Stimulated activated CD8-positive, alpha-beta memory T cell treated with anti-CD3 and anti-CD28 coated beads, Interleukin-7, amount 100 ng/mL, for 24 hours (primary cell): ENCODE results near the gene MRAP2.

Experiments
- DNase-seq: peaks from one replicate; pipeline ENCODE4 v3.0.0-alpha.2; 2020; ENCODE audit warnings: low read depth

MRAP2 gene

DNA sequence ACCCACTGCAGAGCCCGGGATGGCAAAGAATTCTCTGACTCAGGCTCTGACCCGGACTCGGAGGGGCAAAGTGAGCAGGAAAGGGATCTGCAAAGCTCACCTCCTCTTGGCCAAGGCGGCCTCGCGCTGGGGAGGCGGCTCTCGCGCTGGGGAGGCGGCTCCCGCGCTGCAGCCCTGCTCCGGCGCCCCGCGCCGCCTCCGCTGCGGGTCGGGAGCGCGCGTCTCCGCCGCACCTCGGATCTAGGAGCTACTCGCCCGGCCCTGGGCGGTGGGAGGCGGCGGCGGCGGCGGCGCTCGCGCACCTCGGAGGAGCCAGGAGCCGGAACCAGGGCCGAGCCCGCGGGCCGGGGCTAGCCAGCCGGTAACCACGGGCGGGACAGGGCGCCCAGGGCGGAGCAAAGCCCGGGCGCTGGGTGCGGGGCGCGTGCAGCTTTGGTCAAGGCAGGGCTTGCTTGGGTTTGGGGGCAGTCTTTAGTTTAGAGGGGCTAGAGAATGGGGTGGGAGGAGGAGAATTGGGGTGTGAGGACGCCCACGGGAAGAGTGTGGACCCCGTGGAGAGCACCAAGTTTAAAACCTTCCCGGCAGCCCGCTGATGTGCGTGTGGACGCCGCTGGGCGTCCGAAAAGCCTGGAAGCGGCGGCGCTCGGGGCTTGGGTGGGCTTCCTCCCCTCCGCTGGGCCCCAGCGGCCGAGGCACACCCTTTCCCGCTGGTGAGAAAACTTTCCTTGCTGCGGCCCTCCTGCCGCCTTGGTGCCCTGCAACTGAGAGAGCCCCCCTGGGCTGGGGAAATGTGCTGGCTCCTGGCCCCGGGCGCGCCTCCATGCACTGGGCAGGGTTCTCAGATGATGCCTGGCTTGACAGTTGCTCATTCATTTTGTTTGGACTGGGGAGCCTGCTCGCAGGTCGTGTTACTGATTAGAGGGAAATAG, at the start of gene MRAP2:
TSS of gene MRAP2 (plus strand) at position 250 of the 929 bp plus-strand sequence. CDS start 21,547 bp downstream, outside the sequence.
- no peak for DNase-seq

GRCh38 chr6:83984411-83984810, 49.2 kb upstream of the MRAP2 start:
- no peak for DNase-seq

DNA sequence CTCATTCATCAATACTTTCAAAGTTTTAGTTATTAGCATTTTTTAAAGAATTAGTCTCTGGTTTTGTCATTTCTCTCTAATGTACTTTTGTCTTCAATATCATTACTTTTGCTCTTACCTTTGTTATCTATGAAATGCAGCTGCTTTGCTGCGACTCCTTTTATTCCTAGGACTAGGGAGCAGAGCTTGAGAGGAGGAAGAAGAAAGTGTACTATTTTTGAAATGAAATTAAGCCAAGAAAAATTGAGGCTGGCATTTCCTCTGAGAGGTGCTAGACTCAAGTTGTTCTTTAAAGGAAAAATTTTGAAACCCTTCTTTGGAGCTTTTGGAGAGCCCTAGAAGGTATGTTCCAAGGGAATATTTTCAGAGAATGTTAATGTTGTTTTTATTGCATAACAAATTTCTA, 48.3 kb upstream of the MRAP2 start:
- DNase-seq: no peak

DNA sequence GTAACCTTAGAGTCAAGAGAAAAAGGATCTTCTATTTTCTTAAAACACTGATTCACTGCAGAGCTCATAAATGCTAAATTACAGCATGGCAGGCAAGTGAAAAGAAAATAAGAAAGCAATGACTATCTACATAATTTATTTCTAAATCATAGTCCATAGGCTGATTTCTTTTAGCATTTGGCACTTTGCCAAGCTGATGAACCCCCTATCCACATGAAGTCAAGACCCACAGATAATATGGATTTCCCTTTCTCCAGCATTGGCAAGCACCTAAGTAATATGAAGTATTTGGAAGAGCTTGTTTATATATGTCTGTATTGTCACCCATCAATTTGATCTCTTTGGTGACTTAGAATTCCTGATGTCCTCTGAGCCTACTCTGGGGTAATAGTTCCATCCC, 47.9 kb upstream of the MRAP2 start:
- no peak for DNase-seq

DNA sequence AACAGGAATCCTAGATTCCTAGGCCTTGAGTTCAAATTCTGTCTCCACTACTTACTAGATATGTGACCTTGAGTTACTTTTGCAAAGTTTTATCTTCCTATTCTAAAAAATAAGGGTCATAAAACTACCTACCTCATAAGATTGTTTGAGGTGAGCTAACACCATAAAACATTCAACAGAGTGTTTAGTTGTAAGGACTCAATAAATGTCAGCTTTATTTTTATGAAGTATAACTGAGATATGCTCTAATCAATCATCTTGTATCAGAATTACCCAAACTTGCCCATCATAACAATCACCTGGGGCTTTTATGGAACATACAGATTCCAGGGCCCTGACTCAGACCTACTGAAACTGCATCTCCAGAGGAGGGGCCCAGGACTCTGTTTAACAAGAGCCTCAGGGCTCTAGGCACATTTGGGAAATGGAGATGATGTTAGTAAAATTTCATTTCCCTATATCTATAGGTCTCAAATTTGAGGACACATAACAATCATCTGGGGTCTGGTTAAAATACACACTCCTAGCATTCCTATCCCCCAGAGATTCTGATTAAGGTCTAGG, 35.5 kb upstream of the MRAP2 start:
- DNase-seq: no peak

DNA sequence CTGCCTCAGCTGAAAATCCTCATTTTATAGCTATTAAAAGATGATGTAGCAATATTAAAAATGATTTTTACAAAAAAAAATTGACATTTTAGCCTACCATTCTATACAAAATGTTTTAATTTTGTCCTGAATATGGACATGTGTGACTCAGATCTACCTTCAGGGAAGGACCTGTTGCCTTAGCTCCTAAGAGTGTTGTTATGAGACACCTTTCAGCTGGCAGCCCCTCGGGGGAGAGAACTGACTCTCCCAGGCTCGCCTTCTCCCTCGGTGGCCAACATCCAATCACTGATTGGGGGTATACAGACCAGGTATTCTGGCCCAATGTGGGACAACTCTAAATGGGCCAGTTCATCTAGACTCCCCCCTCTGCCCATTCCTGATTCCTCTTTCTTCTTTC, 32.5 kb upstream of the MRAP2 start:
- no peak for DNase-seq

DNA sequence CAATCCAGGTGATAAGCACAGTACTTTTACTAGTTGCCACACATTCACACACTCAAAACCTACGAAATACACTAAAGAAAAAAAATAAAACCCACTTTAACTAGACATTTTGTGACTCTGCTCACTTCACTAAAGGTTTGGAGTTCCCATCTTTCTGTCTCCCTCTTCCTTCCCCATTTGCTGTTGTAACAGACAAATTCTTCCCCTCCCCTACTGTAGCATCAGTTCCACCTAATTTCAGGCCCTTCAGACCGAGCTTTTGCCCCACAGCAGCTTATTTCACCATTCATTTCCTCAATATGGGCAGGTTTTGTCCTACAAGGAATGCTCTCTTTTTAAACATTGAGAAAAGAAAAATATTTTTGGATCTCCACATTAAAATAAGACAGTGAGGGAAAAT, 31.3 kb upstream of the MRAP2 start:
- DNase-seq: no peak

DNA sequence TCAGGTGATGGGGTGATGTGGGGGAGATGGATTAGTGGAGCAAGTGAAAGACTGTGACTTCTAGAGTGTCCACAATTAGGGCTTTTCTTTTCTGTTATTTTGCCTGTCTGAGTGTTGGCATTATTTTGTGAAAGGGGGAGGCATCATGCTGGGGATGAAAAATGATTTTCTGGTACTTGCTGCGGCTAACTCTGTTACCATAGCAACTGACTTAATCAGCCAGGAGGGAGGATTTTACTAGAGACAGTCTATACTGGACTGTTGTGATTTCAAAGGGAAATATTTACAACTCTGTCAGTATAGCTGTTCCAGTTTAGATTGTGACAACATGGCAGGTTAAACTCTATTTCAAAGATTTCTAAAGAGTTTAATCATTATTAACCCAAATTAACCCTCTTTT, 30.4 kb upstream of the MRAP2 start:
- no peak for DNase-seq

- no peak for DNase-seq
These were observed 29.9 kb upstream of the MRAP2 start for GRCh38 chr6:84003654-84004053.

DNA sequence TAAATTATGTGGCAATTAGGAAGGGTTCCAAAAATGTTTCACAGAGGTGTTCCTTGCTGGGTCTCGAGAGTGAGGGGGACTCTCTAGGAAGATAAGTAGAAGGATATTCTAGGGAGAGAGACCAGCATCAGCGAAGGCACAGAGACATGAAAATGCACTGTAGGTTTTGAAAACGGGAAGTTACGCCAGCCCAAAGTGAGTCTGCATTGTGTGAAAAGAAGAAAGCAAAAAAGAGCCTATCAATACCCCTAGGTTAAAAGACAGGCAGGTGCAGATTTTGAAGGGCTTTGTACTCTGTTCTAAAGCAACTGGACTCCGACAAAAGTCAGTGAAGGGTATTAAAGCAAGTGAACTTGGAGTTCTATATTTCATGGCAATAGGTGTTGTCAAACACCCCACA, 25.7 kb upstream of the MRAP2 start:
- no peak for DNase-seq

GRCh38 chr6:84013354-84013753, 20.2 kb upstream of the MRAP2 start:
- DNase-seq: no peak

DNA sequence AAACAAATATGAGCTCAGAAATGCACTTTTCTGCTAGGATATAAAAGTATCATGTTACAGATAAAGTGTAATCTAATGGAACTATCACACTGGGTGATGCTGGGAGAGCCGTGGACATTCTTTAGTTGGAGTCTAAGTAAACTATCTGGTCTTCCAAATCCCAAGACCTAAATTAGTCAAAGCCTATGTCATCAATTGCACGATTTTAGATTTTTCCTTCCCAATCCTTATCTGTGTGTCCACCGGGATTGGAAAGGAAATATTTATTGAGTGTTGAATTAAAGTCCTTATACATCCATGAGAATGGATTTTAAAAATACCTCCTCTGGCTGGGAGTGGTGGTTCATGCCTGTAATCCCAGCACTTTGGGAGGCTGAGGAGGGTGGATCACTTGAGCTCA, 19.6 kb upstream of the MRAP2 start:
- no peak for DNase-seq

- no peak for DNase-seq
These were observed 17.5 kb upstream of the MRAP2 start for GRCh38 chr6:84016029-84016428.

DNA sequence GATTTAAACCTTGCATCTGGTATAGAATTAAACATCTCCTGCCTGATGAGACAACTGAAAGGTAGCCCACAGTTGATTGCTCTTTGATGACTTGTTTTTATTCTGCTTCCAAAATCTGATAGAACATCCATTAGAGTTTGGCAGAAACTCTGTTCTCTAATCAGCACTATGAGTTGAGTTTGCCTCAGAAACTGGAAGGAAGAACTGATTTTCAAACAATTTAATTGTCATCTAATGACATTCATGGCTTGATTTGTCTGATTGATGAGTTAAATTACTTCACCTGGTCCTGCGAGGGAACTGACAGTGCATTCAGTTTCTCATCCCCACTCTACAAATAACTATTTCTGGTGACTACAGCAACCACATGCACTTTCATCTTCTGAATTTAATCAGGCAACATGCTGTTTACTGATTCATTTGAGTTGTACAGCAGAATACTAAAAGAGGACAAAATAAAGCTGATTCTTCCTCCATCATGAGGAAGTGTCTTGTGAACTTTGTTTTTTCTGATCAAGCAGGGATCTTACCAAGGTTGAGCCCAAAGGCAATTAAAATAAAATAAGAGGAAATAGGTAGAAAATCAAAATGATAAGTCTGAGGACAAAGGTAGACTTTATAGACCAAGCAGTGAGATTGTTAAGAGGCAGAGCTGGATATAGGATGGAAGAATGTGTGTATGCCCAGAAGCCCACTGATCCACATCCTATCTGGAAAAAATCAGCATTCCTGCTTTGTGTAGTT, 15.7 kb upstream of the MRAP2 start:
- no peak for DNase-seq

DNA sequence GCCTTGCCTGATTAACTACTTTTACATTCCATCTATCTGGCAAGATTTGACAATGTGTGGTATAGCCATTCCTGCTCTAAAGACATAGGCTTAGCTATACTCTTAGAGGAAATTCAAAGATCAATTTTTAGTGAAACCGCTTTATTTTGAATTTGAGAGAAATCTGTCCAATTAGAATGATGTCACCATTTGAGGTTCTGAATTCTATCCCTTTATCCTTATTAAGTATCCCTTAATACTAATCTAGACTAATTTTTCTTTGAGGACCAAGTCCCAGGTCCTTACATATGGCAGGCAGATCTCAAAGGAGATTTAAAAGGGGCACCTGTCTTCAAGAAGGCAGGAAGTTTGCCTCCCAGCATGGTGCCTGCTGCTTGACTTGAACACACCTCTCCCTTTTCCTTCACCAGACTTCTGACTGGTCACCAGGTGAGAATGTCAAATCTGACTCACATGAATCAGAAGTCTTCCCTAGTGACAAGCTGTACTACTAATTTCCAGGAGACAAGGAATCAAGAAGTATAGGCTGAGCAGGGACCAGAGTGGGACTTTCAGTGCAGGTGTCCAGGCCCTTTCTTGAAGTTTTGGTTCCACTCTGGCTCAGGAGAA, 15.0 kb upstream of the MRAP2 start:
- no peak for DNase-seq

- DNase-seq: no peak
These were observed 14.3 kb upstream of the MRAP2 start for GRCh38 chr6:84019141-84019841.

- no peak for DNase-seq
These were observed 13.7 kb upstream of the MRAP2 start for GRCh38 chr6:84019842-84020211.

DNA sequence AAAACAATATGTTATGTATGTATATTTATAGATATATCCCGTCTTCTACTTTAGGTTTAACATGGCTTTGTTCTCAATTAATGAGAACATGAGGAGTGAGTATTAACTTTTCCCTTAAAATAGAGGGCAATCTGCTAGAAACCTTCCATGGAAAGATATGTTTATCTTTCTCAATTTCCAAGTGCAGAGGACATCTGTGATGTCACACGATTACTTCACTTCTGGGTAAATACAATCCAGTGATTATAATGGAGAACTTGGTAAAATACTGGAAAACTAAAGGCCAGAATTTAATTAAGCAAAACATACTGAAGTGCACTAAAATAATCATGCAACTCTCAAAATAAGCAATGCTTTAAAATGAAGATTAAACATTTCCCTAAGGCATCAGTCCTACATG, 11.9 kb upstream of the MRAP2 start:
- no peak for DNase-seq

- no peak for DNase-seq
These were observed 6.8 kb upstream of the MRAP2 start for GRCh38 chr6:84026721-84027164.

DNA sequence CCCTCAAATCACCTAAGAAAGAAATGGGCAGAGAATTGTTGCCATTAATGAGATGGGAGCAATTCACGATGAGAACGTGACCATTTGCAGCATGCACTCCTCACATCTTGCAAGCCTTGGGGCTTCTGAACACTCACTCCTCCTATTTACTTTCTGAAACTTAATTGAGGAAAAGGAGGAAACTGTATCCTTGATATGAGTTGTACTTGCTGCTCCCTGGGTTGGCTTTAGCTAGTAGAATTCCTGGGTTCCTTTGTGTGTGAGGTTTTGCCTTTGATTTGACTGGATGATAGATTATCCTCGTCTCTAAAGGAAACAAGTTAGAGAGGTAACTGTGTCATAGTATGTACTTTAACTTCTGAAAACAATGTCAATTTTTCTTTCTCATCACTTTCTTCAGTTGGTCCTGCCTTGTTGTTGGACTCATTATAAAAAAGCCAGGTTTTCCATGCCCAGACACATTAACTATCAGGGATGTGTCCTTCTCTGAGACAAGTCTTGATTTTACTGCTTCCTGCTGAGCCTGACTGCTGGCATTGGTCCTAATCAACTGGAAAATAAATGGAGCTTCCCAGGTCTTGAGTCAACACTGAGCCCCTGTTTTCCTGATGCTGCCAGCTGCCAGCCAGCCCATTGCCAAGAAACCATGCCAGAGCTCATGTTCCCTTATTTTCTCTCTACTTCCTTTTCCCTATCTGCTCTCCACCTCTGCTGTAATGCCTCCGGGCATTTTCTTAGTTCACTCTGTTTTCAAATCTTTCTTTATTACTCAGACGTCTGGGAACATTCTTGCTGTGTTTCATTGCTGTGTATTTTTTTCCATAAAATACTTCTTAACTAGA, 6.0 kb upstream of the MRAP2 start:
- no peak for DNase-seq

DNA sequence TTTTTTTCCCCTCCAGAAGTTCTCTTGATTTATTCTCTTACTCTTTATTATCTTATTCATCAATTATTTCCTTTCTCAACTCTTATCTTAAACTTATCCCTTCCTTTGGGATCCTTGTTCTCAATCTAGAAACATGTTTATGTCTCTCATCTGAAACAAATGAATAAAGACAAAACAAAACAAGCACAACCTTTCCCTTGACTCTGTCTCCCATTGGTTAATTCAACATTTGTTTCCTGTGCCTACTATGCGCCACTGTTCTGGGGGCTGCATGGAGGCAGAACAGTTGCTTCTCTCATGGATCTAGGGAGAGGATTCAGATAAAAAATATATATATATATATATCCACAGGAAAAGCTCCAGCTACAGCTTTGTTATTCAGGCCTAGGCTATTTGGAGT, 5.2 kb upstream of the MRAP2 start:
- DNase-seq: no peak
